Right lobe of liver (tissue), 6 donors: ENCODE measurements around the gene KMT2A. TPM values are rescaled to one million over a fixed set of nuclear protein-coding genes. Genes with fewer than 3 reads are reported as not detected.
"Not testable (repeated sequence)": the region's sequence is repeated elsewhere in the genome, so short reads cannot be mapped to it uniquely, and the experiment has no call there.

ENCODE experiments used
- ATAC-seq, 4 donors: fragments of 200-7000 bp; cut with Tn5 transposase; one replicate each; pipeline ENCODE4 v1.9.1; 2020; ENCODE audit warnings: mild to moderate bottlenecking in 4 of 4, moderate library complexity in 4 of 4
- DNase-seq, 3 donors: peaks; one replicate each; pipeline ENCODE4 v3.0.0-alpha.2; 2020
- H3K27ac ChIP-seq, 3 donors: fragments of 200-600 bp; one replicate each; pipeline ENCODE4 v1.8.0; 2022
- H3K27me3 ChIP-seq, 2 donors: fragments of 200-600 bp; one replicate each; pipeline ENCODE4 v1.8.0; 2022
- H3K36me3 ChIP-seq, 4 donors: fragments of 200-600 bp; sonication (generic) in 1 of 4; one replicate each; pipeline versions ENCODE4 v1.5.1 to v1.8.0; 2017 to 2022; ENCODE audit warnings: control low read depth in 1 of 4
- H3K4me1 ChIP-seq, 4 donors: fragments of 200-600 bp; sonication (generic) in 1 of 4; one replicate each; pipeline versions ENCODE4 v1.5.1 to v1.8.0; 2017 to 2022; ENCODE audit warnings: control low read depth in 1 of 4
- H3K4me3 ChIP-seq, 3 donors: fragments of 200-600 bp; one replicate each; pipeline ENCODE4 v1.8.0; 2022
- H3K9me3 ChIP-seq, 4 donors: fragments of 200-600 bp; sonication (generic) in 1 of 4; one replicate each; pipeline versions ENCODE4 v1.5.1 to v1.8.0; 2017 to 2022; ENCODE audit warnings: control low read depth in 1 of 4
- POLR2A ChIP-seq: fragments of 450-650 bp; IDR thresholded peaks from one replicate; pipeline ENCODE4 v1.6.1; 2017; ENCODE audit warnings: antibody characterized with exemption, mild to moderate bottlenecking
- WGBS: methylation state at CpG from one replicate; pipeline ENCODE4 v1.1.6; 2018; ENCODE audit warnings: low coverage, low lambda C conversion rate; ENCODE audit not compliant: insufficient coverage; ENCODE audit errors: missing lambda C conversion rate; 5-methylcytosine and 5-hydroxymethylcytosine counted together
- intact Hi-C, 2 donors: fragments of 100-400 bp; cut with DNase I; formaldehyde crosslinking; loops; one replicate each; pipeline versions ENCODE4 v1.11.2 to v1.14.1; 2022
- total RNA-seq, 6 experiments: library from RNA; depleted of rRNA in 2 of 6; stranded (reverse); fragments of >200 nt in 2 of 6; fragmentation: NEBNext Ultra II Directional in 3 of 6; extraction: Animal tissue kit (Norgen Biotek cat#: 25700) in 3 of 6; gene quantifications; one replicate each; pipeline versions ENCODE4 v1.1.0 to v1.2.4, GENCODE V29; 2016 to 2023
- TF ChIP-seq, protein P1 (sequence below), 4 donors: fragments of 200-600 bp in 3 of 4; fragments of 450-650 bp in 1 of 4; IDR thresholded peaks; one replicate each; pipeline versions ENCODE4 v1.5.1 to v1.8.0; 2016 to 2022; ENCODE audit warnings: antibody characterized with exemption in 4 of 4, mild to moderate bottlenecking in 2 of 4
- donor health status: DM: no; HTN: yes; CAD: no.
- donor health status: DM: no; HTN: no; CAD: no.
- donor health status: DM: no; HTN: no; CAD: no.
- donor health status: DM: no; HTN: yes; CAD: no.
- donor health status: DM: no; HTN: yes; CAD: no.

The KMT2A gene
- total RNA-seq, 6 experiments from 2014 or later, result 15.5 to 24.9 (median 19.5) TPM

GRCh38 chr11:118569670-118570069 is 133.4 kb downstream of the KMT2A start:
- no peak for ATAC-seq
- TF ChIP-seq, protein P1, sequence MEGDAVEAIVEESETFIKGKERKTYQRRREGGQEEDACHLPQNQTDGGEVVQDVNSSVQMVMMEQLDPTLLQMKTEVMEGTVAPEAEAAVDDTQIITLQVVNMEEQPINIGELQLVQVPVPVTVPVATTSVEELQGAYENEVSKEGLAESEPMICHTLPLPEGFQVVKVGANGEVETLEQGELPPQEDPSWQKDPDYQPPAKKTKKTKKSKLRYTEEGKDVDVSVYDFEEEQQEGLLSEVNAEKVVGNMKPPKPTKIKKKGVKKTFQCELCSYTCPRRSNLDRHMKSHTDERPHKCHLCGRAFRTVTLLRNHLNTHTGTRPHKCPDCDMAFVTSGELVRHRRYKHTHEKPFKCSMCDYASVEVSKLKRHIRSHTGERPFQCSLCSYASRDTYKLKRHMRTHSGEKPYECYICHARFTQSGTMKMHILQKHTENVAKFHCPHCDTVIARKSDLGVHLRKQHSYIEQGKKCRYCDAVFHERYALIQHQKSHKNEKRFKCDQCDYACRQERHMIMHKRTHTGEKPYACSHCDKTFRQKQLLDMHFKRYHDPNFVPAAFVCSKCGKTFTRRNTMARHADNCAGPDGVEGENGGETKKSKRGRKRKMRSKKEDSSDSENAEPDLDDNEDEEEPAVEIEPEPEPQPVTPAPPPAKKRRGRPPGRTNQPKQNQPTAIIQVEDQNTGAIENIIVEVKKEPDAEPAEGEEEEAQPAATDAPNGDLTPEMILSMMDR (IDR thresholded peaks at IDR 0.05), result no peak
- TF ChIP-seq POLR2A, result no peak
- H3K27me3 ChIP-seq, result no peaks in the 10 kb centered on the region
- no peaks in the 10 kb centered on the region for H3K9me3 ChIP-seq
- H3K4me1 ChIP-seq, result peaks cover 0 to 15% (median 5%) of the 10 kb centered on the region in 4 donors
- no peak for DNase-seq
- 93% methylated on average over 2 of the region's 2 CpGs for WGBS
- no peak overlapping the region for H3K4me3 ChIP-seq
- no peak overlapping the region for H3K27ac ChIP-seq
- intact Hi-C loops, result no loop called here
- no peaks in the 10 kb centered on the region for H3K36me3 ChIP-seq

DNA sequence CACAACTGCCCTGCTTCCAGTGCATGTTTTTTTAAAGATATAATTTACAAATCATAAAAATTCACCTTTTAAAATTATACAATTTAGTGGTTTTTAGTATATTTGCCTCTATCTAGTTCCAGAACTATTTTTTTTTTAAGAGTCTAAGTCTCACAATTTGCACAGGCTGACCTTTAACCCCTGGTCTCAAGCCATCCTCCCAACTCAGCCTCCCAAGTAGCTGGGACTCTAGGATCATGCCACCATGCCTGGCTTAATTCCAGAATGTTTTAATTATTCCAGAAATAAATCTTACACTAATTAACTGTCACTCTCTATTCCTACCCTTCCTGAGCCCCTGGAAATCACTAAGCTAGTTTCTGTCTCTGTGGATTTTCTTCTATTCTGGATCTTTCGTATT is 134.5 kb downstream of the KMT2A start:
- ATAC-seq, result no peak
- Histone ChIP-seq H3K27me3 (no peaks in the 10 kb centered on the region), H3K9me3 (no peaks in the 10 kb centered on the region), H3K27ac (no peak overlapping the region), H3K36me3 (no peaks in the 10 kb centered on the region), H3K4me3 (no peak overlapping the region), H3K4me1 (peaks cover 0 to 19% (median 7%) of the 10 kb centered on the region in 4 donors)
- intact Hi-C loops, result no loop called here
- 86% methylated on average over 1 of the region's 1 CpG for WGBS
- DNase-seq, result no peak
- TF ChIP-seq, protein P1 (IDR thresholded peaks at IDR 0.05), result no peak
- TF ChIP-seq POLR2A, result no peak

- WGBS, result 17% methylated on average over 15 of the region's 15 CpGs
- H3K4me3 ChIP-seq, result peak overlapping the region; percentile 95 to 99 (median 97)
- intact Hi-C loops, H3K27me3 ChIP-seq, DNase-seq, H3K9me3 ChIP-seq, H3K36me3 ChIP-seq: not testable (repeated sequence)
- H3K27ac ChIP-seq, result peak overlapping the region; percentile 94 to 98 (median 96)
- H3K4me1 ChIP-seq, result peaks cover 0 to 24% (median 7%) of the 10 kb centered on the region in 4 donors
- ATAC-seq, result peak in 2 of 4 donors; percentile 8 to 23
Measured at GRCh38 chr11:118571701-118572060, 135.4 kb downstream of the KMT2A start.

DNA sequence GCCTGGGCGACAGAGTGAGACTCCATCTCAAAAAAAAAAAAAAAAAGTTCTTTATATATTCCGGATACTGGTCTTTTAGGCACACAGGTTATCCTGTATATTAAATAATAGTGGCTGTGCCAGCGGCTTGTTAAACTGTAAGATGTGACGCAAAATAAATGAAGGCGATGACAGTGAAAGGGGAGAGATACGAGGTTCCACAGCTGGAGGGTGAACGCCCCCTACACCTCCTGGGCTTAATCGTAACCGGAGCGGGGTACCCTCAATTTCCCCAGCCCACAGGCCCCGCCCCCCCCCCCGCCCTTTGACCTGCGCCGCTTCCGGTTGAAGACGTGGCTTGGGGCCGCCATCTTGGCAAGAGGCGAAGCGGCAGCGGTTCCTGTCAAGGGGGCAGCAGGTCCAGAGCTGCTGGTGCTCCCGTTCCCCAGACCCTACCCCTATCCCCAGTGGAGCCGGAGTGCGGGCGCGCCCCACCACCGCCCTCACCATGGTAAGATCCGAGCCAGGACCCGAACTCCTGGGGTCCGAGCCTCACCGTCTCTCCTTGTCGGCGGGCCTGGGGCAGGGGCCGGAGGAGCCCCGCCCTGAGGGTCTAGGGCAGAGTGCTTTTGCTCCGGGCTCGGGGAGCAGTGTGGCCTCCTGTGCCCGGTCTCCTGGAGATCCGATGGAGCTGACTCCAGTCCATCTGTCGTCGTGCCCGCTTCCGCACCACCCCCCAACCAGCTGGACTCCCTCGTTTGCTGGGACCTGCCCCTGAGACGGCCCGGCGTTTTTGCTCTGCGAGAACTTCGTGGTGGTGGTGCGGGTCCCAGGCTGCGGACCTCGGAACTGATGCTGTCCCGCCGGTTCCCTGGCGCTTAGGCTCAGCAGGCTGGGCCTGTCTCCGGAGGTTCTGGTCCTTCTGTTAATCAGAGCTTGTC is 136.0 kb downstream of the KMT2A start, which contains the start of gene ARCN1:
ARCN1 (plus strand) TSS at position 349 of the 920 bp plus-strand sequence; CDS start at position 488, 139 bp downstream.
- intact Hi-C loops, result no loop called here
- Histone ChIP-seq H3K4me3 (peak within 1 kb of the TSS; percentile 95 to 99 (median 97)), H3K9me3 (no peaks in the 10 kb centered on the region), H3K4me1 (peaks cover 0 to 30% (median 7%) of the 10 kb centered on the region in 4 donors), H3K27me3 (no peaks in the 10 kb centered on the region), H3K36me3 (no peaks in the 10 kb centered on the region), H3K27ac (peak within 1 kb of the TSS; percentile 94 to 98 (median 96))
- ATAC-seq (peak; percentile 87 to 91 (median 88)), DNase-seq (peak; percentile 77 to 85 (median 83))
- TF ChIP-seq POLR2A, result peak; percentile 35
- TF ChIP-seq, protein P1 (IDR thresholded peaks at IDR 0.05), result no peak
- WGBS, result 0% methylated on average over 7 of the region's 55 CpGs

GRCh38 chr11:118572981-118573550 is 136.8 kb downstream of the KMT2A start:
- Histone ChIP-seq H3K9me3 (no peaks in the 10 kb centered on the region), H3K36me3 (no peaks in the 10 kb centered on the region), H3K4me1 (peaks cover 0 to 36% (median 11%) of the 10 kb centered on the region in 4 donors), H3K27ac (peak overlapping the region; percentile 94 to 98 (median 96)), H3K27me3 (no peaks in the 10 kb centered on the region), H3K4me3 (peak overlapping the region; percentile 95 to 99 (median 97))
- ATAC-seq, result peak; percentile 16 to 31 (median 27)
- intact Hi-C loops, result no loop called here
- DNase-seq, result no peak
- 1% methylated on average over 10 of the region's 10 CpGs for WGBS
- TF ChIP-seq POLR2A, result no peak
- TF ChIP-seq, protein P1 (IDR thresholded peaks at IDR 0.05), result no peak
